Endothelial cell (in vitro differentiated cells): ENCODE data around the gene COX4I2. TPM values are rescaled to one million over a fixed set of nuclear protein-coding genes. Genes with fewer than 3 reads are reported as not detected.
A peak's percentile ranks its signal among the peaks of the same experiment; 100 is the strongest.
"Not testable (repeated sequence)": the region's sequence is repeated elsewhere in the genome, so short reads cannot be mapped to it uniquely, and the experiment has no call there.

Experiments used
- DNase-seq: peaks from one replicate; pipeline ENCODE4 v3.0.0; 2021; ENCODE audit warnings: low spot score
- H3K27ac Mint-ChIP-seq: one replicate; pipeline ENCODE4 v1.8.0; 2021; ENCODE audit warnings: mixed read lengths, inconsistent platforms; ENCODE audit not compliant: unreplicated experiment
- H3K27me3 Mint-ChIP-seq: one replicate; pipeline ENCODE4 v1.8.0; 2021; ENCODE audit warnings: mild to moderate bottlenecking, moderate library complexity, mixed read lengths, inconsistent platforms; ENCODE audit not compliant: unreplicated experiment
- H3K36me3 Mint-ChIP-seq: one replicate; pipeline ENCODE4 v1.8.0; 2021; ENCODE audit warnings: mild to moderate bottlenecking, low read depth, mixed read lengths, inconsistent platforms; ENCODE audit not compliant: unreplicated experiment
- H3K4me1 Mint-ChIP-seq: one replicate; pipeline ENCODE4 v1.8.0; 2021; ENCODE audit warnings: mild to moderate bottlenecking, mixed read lengths, inconsistent platforms; ENCODE audit not compliant: unreplicated experiment
- H3K4me3 Mint-ChIP-seq: one replicate; pipeline ENCODE4 v1.8.0; 2021; ENCODE audit warnings: mild to moderate bottlenecking, mixed read lengths, inconsistent platforms; ENCODE audit not compliant: unreplicated experiment
- H3K9me3 Mint-ChIP-seq: one replicate; pipeline ENCODE4 v1.8.0; 2021; ENCODE audit warnings: mixed read lengths, inconsistent platforms; ENCODE audit not compliant: unreplicated experiment
- CTCF ChIP-seq: fragments of 200-600 bp; sonication (generic); IDR thresholded peaks from one replicate; pipeline ENCODE4 v1.5.0; 2021; ENCODE audit warnings: antibody characterized with exemption; ENCODE audit not compliant: unreplicated experiment
- total RNA-seq: library from RNA; stranded (reverse); fragmentation: NEBNext Ultra II Directional; extraction: Animal tissue kit (Norgen Biotek cat#: 25700); gene quantifications from one replicate; pipeline ENCODE4 v1.2.1, GENCODE V29; 2021; ENCODE audit not compliant: unreplicated experiment

COX4I2 gene
- total RNA-seq, 1 donor from 2014 or later, result not detected

- H3K27me3 Mint-ChIP-seq, result peaks cover 18% of the 10 kb centered on the region
These were observed 29.3 kb upstream of the COX4I2 start for GRCh38 chr20:31608251-31608945.

GRCh38 chr20:31612271-31612640 is 25.5 kb upstream of the COX4I2 start:
- H3K9me3 Mint-ChIP-seq, DNase-seq, H3K27me3 Mint-ChIP-seq, H3K4me3 Mint-ChIP-seq, H3K27ac Mint-ChIP-seq, H3K36me3 Mint-ChIP-seq: not testable (repeated sequence)
- H3K4me1 Mint-ChIP-seq, result peaks cover 21% of the 10 kb centered on the region

More at GRCh38 chr20:31608251-31608945, 29.3 kb upstream of the COX4I2 start:
- DNase-seq, result peak; percentile 37
- H3K36me3 Mint-ChIP-seq, result no peaks in the 10 kb centered on the region
- H3K9me3 Mint-ChIP-seq, result no peaks in the 10 kb centered on the region
- H3K4me3 Mint-ChIP-seq, result no peak overlapping the region
- peak overlapping the region; percentile 52 for H3K27ac Mint-ChIP-seq
- peaks cover 40% of the 10 kb centered on the region for H3K4me1 Mint-ChIP-seq
- TF ChIP-seq CTCF, result no peak

GRCh38 chr20:31615416-31615815 is 22.3 kb upstream of the COX4I2 start:
- Mint-ChIP-seq H3K27ac (no peak overlapping the region), H3K9me3 (no peaks in the 10 kb centered on the region), H3K4me1 (peaks cover 12% of the 10 kb centered on the region), H3K36me3 (no peaks in the 10 kb centered on the region), H3K27me3 (peaks cover 5% of the 10 kb centered on the region), H3K4me3 (no peak overlapping the region)
- no peak for DNase-seq
- no peak for TF ChIP-seq CTCF

- H3K4me3 Mint-ChIP-seq, result no peak overlapping the region
- H3K36me3 Mint-ChIP-seq, result no peaks in the 10 kb centered on the region
- no peak overlapping the region for H3K27ac Mint-ChIP-seq
- H3K27me3 Mint-ChIP-seq, result peaks cover 5% of the 10 kb centered on the region
- TF ChIP-seq CTCF, result no peak
- DNase-seq, result no peak
- H3K9me3 Mint-ChIP-seq, result no peaks in the 10 kb centered on the region
- H3K4me1 Mint-ChIP-seq, result peaks cover 5% of the 10 kb centered on the region
These were observed 20.1 kb upstream of the COX4I2 start for GRCh38 chr20:31617432-31618104.

- Mint-ChIP-seq H3K4me1 (peaks cover 5% of the 10 kb centered on the region), H3K27ac (no peak overlapping the region), H3K27me3 (peaks cover 3% of the 10 kb centered on the region), H3K4me3 (no peak overlapping the region), H3K36me3 (no peaks in the 10 kb centered on the region), H3K9me3 (no peaks in the 10 kb centered on the region)
- DNase-seq, result no peak
- no peak for TF ChIP-seq CTCF
These were observed 17.5 kb upstream of the COX4I2 start for GRCh38 chr20:31620246-31620645.

GRCh38 chr20:31623123-31623505 is 14.6 kb upstream of the COX4I2 start:
- H3K27me3 Mint-ChIP-seq, H3K4me1 Mint-ChIP-seq, H3K27ac Mint-ChIP-seq, H3K36me3 Mint-ChIP-seq, H3K4me3 Mint-ChIP-seq, H3K9me3 Mint-ChIP-seq, DNase-seq: not testable (repeated sequence)

- H3K9me3 Mint-ChIP-seq, H3K4me3 Mint-ChIP-seq, H3K27ac Mint-ChIP-seq, H3K27me3 Mint-ChIP-seq, DNase-seq, H3K36me3 Mint-ChIP-seq, H3K4me1 Mint-ChIP-seq: not testable (repeated sequence)
These were observed 11.2 kb upstream of the COX4I2 start for GRCh38 chr20:31626534-31626933.

GRCh38 chr20:31628057-31628456 is 9.7 kb upstream of the COX4I2 start:
- not testable (repeated sequence) for H3K9me3 Mint-ChIP-seq, DNase-seq, H3K36me3 Mint-ChIP-seq, H3K27me3 Mint-ChIP-seq, H3K27ac Mint-ChIP-seq, H3K4me3 Mint-ChIP-seq, H3K4me1 Mint-ChIP-seq
